Kasumi-1 (cell line): Measurements from ENCODE around the gene DMD.
"Not testable (repeated sequence)": the region's sequence is repeated elsewhere in the genome, so short reads cannot be mapped to it uniquely, and the experiment has no call there.

Experiments
- DNase-seq, 2 experiments: peaks; one replicate each; lab custom pipeline; 2025; lab: John Stamatoyannopoulos, UW

The DMD gene

DNA sequence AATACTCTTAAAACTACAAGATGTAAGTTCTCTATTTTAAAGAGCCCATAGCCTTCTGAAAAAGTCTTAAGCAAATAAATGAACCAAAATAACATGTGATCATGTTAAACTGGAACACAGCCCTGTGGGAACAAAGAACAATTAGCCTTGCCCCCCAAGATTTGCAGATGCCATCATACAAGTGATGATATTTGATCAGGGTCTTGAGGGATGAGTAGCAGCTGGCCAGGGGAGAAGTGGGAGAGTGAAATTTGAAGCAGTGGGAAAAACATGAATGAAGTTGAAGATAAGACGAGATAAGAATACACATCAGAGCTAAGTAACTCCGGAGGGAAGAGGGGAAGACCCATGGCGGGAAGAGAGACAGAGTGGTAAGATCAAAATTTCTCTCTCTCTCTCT lies 1689.4 kb downstream of the DMD start:
- DNase-seq, result no peak

DNA sequence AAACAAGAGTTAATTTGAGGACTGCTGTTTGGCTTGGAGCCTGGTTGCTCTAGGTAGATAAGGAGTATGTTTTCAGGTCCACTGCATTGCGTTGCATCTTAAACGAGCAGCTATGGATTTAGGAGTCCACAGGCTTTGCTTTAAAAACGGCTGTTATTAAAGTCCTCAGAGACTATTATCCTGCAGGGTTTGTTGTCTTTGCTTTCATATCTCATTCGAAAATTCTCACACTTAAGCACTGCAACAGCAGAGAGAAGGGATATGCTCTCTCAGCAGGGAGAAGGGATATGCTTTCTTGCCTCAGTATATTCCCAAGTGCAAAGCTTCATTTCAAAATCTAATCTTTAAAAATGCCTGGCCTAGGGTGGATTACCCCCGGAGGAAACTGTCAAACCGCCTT lies 1694.8 kb downstream of the DMD start:
- DNase-seq, result no peak

DNA sequence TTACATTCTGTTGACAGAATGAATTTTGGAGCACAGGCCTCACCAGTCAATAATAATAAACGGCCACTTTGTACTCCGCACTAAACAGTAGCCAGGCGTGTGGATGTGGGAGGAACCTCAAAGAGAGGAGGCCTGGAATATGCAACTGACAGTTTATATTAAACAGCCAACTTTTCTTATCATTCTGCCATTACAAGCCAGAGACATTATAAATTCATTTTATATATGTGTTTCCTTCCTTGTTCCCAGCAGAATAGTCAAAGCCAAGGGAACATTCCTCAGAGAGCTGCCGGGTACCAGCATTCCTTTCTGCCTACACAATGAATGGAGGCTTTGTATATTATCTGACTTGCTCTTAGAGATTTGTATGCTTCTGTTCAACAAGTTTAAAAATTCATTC lies 1703.0 kb downstream of the DMD start:
- no peak for DNase-seq

DNA sequence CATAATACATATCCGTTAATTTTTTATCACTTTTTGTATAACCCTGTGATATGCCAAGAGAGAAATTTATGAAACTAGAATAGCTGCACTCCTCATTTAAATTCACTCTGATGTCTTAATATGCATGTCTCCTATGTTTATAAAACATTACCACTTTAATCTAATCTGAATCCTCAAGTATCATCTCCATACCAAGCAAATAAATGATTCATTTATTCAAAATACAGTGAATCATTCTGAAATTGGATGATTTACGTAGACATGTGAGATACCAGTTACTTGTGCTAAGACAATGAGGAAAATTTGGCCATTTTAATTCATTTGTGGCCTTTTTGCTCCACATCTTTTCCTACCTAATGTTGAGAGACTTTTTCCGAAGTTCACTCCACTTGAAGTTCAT lies 1704.4 kb downstream of the DMD start:
- no peak for DNase-seq

DNA sequence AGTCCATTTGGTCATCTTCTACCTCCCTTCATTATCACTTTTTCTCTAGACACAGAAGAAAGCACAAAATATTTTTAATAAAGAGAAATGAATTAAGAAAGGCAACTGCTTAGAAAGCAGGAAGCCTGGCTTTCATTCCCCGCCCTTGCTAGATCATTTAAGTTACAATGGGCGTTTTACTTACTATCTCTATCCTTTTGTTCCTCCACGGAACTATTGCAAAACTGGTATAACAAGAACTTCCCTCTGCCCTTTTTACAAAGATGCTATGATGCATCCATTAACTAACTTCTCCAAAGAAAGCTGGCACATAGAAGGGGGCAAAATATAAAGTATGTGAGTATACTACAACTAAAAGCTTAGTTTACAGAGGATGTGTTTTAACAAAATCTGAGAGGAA lies 1705.0 kb downstream of the DMD start:
- no peak for DNase-seq

DNA sequence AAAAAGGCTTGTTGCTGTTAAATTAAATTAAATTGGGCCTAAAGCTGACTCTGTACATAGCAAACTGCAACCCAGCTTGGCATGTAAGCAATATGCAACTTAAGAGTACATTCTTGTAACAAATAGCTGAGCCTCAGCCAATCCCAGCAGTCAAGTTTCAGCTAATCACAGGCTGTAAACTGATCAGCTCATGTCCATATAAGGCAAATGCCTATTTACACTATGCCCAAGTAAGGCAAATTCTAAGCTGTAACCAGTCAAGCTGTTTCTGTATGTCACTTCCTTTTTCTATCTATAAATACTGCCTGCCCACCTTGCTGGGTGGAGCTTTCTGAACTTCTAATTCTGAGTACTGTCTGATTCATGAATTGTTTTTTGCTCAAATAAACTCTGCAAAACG lies 1710.4 kb downstream of the DMD start:
- no peak for DNase-seq

DNA sequence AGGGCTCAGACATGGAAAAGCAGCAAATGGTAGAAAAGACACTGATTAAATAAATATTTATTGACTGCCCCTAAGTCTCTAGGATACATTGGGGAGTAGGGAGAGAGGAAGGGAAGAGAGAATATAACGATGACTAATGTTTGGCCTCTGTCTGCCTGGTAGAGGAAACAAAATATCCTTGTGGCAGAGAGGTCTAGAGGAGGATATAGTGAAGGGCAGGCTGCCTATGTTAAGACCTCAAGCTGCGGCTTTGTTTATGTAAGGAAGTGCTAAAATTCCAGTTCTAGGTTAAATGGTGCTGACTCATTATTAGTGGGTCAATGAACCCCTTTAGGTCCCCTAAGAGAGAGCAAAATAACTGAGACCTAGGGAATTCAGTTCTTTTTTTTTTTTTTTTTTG lies 1712.2 kb downstream of the DMD start:
- DNase-seq, result no peak

DNA sequence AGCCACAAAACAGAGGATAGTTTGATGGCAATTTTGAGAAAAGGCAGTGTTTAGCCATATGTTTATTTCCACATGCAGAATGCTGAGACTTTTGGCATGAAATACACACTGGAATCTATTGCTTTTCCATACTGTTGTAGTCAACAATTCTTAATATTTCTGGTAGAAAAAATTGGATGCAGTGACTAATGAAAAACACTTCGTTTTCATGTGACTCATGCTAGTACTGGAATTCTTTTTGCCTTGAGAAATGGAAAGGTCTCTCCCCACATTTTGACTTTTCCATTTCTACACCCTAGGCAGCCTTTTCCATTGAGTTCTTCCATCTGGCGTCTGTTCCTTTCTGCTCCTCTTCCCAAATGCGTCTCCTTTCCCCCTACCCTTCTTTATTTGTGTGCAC lies 1714.3 kb downstream of the DMD start:
- DNase-seq, result no peak

DNA sequence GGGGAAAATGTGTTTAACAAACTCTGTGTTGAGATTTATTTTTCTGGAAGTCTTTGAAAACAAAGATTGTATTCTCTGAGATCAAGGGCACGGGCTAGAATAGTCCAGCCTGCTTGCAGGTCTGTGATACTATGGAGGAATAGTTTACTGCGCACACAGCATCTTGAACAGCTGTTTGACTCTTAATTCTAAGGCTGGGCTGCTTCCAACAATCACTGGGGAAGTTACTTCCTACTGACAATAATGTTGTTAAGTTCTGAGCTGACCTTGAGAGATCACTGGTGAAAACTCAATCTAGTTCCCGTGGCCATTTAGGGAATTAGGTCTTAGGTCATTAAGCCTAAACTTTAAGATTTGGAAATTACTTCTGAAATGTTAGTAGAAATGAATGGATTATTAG lies 1723.4 kb downstream of the DMD start:
- no peak for DNase-seq

DNA sequence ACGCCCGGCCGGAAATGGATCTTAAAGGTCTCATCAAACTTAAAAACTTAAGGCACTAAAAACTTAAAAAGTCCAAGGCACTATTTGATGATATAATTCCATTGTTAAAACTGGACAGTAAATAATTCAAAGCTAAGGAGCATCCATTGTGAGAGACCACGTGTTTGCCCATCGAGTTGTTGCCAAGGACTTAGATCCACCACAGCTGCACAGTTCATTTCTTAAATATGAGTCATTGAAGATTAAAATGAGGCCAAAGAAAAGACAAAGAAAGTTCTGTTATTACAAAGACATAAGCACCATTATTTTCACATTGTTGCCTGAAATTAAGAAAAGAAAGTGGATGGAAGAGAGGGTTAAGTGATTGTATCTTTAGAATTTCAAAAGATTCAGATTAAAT lies 1728.0 kb downstream of the DMD start:
- DNase-seq, result no peak

DNA sequence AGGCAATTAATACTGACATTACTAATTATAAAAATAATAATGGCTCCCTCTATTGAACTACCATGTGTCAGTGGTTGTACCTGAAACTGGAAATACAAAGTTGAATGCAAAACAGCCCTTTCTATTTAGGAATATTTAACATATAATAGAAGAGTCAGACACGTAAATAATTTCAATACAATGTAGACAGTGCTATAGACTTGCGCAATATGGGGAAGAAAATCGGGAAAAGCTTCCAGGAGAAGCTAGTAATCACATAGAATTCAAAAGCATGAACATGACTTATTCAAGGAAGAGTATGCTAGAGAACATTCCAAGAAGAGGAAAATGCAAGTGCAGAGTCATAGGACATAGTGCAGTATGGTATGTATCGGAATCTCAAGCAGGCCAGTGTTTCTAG lies 1730.7 kb downstream of the DMD start:
- no peak for DNase-seq

DNA sequence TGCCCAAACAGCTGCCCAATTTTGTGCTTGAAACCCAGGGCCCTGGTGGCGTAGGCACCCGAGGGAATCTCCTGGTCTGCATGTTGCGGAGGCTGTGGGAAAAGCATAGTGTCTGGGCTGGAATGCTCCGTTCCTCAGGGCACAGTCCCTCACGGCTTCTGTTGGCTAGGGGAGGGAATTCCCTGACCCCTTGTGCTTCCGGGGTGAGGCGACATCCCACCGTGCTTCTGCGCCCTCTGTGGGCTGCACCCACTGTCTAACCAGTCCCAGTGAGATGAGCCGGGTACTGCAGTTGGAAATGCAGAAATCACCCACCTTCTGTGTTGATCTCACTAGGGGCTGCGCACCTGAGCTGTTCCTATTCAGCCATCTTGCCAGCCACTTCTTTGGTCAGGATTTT lies 1740.1 kb downstream of the DMD start:
- DNase-seq, result no peak

DNA sequence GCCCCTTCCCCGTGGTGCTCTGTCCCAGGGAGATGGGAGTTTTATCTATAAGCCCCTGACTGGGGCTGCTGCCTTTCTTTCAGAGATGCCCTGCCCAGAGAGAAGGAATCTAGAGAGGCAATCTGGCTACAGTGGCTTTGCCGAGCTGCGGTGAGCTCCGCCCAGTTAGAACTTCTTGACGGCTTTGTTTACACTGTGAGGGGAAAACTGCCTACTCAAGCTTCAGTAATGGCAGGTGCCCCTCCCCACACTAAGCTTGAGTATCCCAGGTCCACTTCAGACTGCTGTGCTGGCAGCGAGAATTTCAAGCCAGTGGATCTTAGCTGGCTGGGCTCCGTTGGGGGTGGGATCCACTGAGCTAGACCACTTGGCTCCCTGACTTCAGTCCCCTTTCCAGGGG lies 1740.6 kb downstream of the DMD start:
- DNase-seq, result not testable (repeated sequence)

DNA sequence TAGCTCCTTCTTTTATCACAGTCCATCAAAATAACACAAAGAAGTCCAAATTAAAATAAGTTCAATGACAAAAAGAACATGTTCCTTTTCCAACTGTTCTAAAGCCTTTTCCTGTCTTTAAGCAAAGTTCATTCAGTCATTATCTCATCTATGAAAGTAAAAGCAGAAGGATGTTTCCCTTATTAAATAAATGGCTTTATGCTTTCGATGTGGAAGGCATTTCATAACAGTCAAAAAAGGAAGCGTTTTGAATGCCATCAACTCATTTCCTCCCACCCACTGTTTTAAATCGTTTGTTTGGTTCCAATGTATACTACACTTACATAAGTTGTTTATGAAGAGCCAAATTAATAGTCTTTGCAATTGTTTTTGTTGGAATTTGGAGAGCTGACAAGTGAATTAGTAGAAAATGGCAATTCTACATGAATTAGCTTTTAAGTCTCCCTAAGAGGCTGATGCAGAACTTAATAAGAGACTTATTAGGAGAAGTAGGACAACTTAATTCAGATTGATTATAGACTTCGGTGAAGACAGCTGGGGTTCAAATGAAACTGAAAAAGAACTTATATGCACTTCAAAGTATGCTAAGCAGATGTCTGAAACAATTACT lies 1746.9 kb downstream of the DMD start:
- DNase-seq, result no peak

DNA sequence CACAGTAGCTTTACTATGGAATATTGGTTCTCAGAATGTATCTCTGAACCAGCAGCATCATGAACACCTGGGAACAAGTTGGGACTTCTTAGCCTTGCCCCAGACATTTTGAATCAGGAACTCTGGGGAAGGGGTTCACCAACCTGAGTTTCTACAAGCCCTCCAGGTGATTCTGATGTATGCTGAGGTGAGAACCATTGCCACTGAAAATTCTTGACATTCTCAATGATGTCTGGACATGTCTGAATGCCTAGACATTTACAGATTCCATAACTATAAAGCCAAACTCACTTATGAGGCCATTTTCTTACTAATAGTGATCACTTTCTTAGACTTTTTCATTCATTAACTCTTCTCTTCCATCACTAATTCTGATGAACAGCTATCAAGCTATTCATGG lies 1750.1 kb downstream of the DMD start:
- DNase-seq, result no peak

DNA sequence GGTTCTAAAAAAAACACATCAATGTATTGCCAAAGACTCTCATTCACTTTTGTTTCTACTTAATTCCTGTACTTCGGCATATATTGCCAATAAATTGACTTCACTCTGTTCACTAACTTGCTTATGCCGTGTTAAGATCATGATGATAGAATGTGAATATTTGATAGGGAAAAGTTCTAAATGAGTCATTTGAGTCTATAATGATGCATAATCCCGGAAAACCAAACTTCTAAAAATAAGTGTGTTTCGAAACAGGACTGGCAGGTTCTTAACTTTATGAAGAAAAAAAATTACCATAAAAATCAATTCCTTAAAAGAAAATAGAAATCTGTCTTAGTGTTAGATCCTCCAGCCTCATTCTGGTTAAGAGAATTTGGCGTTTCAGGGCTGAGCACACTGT lies 1752.0 kb downstream of the DMD start:
- DNase-seq, result no peak

DNA sequence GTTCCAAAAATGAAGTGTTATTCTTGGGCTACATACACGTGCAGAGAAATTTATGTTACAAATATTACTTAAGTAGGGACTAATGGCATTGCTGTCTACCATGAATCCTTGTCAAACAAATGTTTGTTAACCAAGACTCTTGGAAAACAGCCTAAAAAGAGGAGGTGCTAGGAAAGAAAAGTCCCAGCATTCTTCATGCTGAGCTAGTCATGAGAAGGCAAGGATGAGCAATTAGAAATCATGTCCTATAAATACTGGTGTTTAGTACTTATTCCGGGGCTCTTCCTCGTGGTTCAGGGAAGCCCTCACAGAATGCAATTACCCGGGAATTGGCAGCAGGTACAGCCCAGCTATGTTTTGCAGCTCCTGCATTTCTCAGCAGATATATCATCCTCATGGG lies 1761.4 kb downstream of the DMD start:
- DNase-seq, result no peak

DNA sequence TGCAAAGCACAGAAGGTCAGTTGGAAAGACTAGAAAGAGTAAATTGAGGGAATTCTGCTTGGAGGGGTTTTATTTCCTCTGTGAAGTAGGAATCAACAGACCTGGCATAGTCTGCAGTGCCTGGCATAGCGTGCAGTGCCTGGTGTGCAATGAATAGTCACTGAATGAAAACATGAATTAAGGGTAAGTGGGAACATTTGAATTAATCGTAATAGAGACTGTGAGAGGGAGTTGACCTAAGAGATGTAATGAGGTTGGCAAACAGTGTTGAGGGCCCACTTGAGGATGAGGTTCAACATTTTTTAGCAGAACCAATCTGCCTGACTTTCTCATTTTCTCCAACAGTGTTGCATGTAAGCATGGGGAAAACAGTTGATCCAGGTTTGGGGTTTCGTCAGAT lies 1762.3 kb downstream of the DMD start:
- no peak for DNase-seq

DNA sequence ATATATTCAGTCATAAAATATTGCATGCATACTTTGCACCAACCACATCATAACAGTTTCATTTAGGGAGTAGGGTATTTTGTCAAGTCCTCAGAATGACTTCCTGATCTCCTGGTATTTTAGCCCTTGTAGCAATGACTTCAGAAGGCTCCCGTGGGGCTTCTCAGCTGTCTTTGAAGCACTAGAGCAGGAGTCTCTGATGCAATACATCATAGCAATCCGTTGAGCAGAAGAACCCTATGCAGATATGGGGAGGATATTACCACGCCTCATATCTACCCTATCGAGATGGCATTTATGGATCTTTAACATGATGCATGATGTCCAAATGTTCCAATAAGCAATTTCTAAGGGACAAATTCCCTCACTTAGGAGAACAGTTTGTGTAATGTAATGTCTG lies 1765.8 kb downstream of the DMD start:
- DNase-seq, result no peak

DNA sequence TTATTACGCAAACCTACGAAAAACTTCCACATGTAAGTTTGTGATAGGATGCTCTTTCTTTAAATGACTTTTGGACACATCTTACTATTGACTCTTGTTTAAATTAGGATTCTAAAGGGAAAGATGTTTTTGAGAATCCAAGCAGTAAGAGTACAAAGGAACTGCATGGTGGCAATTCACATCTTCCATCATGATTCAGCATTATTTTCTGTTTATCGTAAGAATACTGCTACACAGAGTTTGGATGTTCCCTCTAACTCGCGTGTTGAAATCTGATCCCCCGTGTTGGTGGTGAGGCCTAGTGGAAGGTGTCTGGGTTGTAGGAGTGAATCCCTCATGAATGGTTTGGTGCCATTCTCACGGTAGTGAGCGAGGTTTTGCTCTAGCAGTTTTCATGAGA lies 1767.7 kb downstream of the DMD start:
- DNase-seq, result no peak

DNA sequence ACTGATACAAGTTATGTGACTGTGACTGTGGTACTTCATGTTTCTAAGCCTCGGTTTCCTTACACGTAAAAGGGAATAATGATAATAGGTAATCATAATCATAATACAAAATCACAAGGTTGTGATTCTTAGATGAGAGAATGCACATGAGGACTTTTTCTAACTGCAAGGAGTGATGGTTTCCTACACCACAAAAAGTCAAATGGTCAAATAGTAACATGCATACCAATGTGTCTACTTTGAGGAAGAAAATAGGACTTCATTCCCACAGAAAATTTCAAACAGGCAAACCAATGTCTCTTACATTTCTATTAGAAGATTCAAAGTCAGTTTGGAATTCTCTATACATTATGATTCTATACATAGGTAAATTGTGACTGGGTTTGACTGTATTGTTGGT lies 1770.8 kb downstream of the DMD start:
- DNase-seq, result no peak

DNA sequence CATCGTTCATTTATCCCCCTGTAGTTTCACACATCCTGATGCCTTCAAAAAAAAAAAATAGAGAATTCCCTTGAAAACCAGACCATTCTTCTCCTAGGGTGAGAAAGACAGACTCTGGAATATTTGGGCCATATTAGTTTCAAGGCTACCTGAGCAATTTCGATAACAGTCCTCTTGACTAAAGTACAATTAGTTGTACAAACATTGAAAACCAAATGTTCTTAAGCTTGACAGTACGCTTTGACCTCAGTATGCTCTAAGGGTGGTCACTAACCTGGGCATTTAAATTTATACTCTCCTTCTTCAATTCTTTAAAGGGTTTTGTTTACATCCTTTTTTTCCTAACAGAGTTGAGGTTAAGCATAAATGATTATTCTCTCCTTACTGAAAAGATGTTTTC lies 1774.9 kb downstream of the DMD start:
- DNase-seq, result no peak

DNA sequence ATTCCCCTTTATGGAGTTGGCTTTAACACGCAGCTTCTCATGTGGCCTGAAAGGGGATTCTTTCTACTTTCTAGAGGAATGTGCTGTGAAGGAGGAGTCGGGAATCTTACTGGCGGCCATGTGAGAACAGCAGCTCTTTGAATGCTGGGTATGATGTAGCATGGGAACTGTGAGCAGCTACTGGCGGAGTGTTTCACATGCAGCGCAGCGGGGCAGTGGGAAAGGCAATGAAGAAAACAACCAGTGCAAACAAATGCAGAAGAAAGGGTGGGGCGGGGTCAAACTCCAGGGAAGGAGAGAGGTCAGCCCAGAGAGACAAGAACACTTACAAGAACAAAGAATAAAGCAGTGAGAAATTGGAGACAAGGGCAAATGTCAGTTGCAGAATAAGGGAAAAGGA lies 1775.8 kb downstream of the DMD start:
- DNase-seq, result no peak

DNA sequence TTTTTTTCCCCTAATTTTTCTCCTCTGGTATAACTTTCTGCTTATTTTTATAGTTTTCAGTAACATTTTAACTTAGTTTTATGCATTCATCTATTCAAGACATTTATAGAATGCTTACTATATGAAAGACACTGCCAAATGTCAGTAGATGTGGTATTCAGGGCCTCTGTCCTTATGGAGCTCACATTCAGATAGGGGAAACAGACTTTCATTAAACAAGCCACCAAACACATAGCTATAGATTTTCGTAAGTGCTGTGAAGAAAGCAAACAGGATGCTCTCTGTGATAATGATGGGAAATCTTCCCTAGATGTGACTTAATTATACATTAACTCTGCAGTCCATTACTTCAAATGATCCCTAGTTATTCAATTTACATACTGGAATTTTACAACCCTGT lies 1777.5 kb downstream of the DMD start:
- DNase-seq, result no peak

DNA sequence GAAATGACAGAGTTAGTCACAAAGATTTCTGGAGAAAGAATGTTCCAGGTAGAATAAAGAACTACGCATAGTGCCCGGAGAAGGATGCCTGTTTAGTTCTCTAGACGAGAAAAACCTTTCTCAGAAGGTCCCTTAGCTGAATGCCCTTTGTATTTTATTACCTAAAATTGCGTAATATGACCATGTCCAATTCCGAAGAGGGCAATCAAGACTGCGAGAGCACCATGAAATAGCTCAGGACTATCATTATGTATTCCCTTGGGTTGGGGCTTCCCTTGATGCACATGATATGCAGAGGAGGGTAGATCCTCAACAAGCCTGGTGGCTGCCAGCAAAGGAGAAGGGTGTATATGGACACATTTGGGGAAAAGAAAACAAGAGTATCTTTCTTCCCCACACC lies 1781.4 kb downstream of the DMD start:
- no peak for DNase-seq
